HG02798 (cell line): Measurements from ENCODE around the gene SLC45A2.
A peak's percentile ranks its signal among the peaks of the same experiment; 100 is the strongest.
"Not testable (repeated sequence)": the region's sequence is repeated elsewhere in the genome, so short reads cannot be mapped to it uniquely, and the experiment has no call there.

Experiments used
- ATAC-seq: cut with Tn5 transposase; IDR thresholded peaks from one replicate; pipeline ENCODE4 v1.9.1; 2021; ENCODE audit warnings: mild to moderate bottlenecking; ENCODE audit not compliant: unreplicated experiment, poor library complexity

The SLC45A2 gene

GRCh38 chr5:33969572-33970452, 14.7 kb downstream of the SLC45A2 start:
- ATAC-seq: peak; percentile 75

DNA sequence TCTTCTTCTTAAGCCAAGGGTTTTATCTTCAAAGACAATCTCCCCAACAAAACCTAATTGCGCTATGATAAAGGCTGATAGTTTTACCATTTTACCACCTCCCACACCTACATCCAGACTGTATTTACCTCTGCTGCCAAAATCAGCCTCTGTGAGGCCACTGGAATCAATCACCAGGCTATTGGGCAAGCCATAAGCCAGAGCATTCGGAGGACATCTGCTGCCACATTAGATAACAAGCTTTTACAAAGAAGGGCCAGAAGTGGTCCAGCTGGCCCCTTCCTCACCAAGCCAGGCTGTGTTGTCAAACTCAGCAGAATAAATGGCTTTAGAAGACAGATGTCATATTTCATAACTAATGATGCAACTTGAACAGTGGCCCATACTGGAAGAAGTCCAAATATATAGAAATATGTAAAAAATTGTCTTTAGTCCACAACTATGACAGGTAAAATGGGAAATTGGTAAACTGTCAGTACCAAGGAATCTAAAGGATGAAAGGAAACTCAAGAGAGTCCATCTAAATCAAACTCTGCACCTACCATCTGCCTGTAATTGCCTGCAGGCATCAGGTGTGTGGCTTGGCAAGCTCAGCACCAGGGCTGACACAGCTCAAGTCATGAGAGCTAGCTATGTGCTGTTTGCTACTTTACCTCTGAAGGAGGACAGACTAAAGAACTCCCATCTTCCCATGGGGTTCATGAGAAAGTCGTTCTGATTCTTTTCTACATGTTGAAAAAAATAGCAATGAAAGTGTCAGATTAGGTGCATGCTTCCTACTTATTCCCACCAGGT, 16.1 kb downstream of the SLC45A2 start:
- no peak for ATAC-seq

DNA sequence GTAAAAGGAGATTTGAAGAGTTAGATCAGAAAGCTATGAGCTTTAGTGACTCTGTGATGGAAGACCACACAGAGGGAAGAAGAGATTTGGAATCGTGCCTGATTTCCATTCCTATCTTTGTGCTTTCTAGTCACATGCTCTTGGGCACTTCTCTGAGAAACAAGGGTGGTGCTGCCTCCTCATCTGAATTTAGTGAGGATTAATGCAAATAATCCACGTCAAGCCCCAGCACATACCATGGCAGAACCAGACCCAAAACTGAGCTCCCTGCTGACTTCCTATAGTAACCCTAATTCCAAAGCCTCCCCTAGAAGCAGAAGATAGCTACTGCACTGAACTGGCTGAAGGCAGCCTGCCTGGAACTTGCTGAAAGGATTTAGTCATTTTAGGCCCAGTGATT, 17.7 kb downstream of the SLC45A2 start:
- ATAC-seq: no peak

DNA sequence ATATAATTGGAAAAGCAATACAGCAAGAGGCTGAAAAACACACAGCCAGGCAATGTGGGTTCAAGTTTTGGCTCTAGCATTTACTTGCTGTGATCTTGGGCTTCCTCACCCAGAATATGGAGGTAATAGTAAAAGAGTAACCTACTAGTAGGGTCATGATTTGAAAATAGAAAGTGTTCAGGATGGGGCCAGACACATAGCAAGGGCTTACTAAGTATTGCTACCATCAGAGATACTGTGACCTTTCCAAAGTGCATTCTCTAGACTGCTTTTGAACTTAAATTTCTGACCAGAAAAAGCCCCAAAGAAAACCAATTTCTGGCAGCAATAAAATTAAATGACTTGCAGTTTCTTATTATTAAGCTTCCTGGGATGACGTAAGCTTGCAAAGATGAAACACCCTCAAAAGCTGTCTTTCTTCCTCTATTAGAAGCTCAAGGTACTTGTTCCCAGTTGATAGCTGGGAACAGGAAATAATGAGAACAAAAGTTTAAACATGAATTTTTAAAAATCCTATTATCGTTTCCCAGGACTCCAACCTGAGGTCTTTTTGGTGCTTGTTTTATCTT, 20.3 kb downstream of the SLC45A2 start:
- ATAC-seq: no peak

DNA sequence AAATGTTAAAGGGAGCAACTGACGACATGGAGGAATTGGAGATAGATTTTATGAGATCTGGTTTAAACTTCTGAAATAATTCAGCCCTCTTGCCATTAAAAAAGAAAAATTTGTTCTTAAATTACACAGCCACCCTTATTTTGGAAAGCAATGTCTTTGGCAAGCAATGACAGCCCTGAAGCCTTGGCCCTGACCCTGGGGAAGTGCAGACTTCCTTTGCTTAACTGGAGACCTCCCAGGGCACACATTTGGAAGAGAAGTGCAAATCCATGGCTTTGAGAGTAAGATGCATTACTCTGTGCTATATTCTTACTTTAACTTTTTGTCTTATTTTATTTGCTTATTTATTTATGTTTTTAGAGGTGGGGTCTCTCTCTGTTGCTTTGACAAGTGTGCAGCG, 26.3 kb downstream of the SLC45A2 start:
- ATAC-seq: no peak

DNA sequence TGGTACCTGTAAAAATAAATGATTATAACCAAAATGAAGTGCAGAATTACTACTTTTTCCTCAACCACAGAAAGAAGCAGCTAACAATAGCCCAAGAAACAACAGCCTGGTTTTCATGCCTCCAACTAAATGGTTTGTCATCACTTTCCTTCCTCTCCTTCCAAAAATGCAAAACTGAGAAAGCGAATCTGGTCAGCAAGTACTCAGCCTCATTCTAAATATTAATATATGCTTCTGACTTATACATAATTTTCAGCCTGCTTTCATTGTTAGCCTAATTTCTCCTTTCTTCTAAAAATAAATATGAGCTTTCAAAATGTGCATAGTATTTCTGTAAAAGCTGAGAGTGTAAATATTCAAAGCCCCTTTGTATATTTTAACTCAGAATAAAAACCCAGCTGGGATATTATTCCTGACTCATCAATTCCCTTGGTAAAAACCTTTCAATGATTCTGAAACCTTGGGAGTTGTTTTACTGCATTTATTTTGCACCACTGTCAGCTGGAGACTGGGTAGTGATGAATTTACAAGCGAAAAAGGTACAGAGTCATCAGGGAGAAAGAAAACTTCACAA, 26.8 kb downstream of the SLC45A2 start:
- no peak for ATAC-seq

DNA sequence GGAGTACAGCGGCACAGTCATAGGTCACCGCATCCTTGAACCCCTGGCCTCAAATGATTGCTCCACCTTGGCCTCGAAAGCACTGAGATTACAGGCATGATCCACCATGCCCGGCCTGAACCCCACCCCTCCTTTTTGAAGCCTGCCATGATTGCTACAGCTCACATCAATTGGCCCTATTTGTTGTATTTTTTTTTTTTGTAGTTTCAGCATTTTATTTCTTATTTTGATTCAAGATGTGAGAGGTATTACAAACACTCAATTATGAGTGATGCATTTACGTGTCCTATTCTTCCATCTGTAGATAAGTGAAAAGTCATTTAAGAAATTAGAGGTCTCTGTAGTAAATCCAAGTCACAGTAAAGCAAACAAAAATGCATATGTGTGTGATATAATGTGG, 32.3 kb downstream of the SLC45A2 start:
- ATAC-seq: not testable (repeated sequence)

- no peak for ATAC-seq
Measured at GRCh38 chr5:33944543-33945132, 39.9 kb downstream of the SLC45A2 start.

DNA sequence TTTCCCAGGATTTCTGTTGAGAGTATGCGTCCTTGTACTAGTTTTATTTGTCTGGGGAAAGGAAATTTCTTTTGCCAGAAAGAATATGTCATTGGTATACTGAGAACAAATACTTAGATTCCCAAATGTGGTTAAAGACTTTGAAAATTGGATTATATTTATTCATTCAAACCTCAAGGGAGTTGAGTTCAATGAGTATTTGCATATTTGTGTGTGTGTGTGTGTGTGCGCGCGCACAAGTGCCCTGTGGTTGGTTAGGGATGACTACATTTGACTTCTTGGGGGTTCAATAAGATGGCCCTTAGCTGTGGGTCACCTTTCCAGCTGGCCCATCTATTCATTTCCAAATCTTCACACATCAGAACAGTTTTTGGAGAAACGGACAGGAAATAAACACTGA, 43.4 kb downstream of the SLC45A2 start:
- no peak for ATAC-seq

DNA sequence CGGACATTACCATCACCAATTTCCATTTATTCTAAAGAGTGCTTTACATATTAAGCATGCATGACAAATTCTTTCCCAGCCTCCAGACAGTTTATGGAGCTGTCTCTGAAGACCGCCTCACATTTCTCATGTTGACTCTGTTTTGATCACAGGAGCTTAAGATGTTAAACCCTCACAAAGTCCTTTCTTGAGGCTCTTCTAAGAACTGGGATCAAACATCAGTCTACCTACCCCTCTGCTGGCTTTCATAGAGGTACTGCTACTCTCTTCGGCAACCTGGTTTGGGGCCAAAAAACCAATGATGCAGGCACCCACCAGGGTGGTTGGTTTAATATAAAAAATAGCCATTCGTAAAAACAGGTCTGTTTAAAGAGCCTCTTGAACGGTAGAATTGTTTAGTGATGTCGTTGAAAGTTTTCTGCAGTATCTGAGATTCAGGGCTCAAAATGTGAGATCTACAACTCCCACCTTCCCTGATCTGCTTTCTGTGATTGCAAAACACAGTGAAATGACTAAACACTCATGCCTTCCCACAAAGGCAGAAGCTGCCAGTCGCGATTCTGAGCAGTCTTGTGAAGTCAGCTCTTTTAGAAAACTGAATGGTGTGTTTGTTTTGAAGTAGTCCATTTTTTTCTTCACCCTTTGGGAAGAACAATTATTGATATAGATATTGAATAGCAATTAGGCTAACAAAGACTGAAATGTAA, 44.8 kb downstream of the SLC45A2 start:
- no peak for ATAC-seq

DNA sequence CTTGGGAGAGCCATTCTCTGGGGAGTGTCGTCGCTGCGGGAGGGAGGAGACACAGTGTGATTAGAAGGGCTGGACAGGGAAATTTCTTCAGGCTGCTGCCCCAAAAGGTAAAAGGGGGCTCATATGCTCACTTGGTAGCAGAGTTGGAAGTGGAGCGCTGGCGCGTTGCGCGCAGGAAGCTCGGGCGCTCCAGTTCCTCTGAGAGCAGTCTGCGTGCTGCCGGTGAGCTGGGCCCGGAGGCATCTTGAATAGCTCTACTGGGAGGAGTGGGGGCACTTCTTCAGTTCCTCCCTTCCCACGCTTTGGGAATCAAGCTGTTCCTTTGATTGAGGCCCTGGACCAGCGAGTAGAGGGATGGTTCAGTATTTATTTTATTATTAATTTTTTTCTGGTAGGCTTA, 45.6 kb downstream of the SLC45A2 start:
- no peak for ATAC-seq

DNA sequence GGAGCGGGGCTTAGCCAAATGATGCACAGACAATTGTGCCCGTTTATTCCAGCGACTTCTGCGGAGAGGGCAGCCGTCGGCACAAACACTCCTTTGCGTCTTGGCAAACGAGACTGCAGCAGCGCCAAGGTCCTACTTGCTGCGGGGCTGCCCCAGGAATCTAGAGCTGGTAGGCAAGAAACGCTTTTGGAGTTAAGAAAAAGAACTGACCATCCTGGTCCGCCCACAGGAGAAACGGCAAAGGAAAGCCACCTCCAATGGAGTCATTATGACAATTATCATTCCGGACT, 46.0 kb downstream of the SLC45A2 start:
- ATAC-seq: no peak

DNA sequence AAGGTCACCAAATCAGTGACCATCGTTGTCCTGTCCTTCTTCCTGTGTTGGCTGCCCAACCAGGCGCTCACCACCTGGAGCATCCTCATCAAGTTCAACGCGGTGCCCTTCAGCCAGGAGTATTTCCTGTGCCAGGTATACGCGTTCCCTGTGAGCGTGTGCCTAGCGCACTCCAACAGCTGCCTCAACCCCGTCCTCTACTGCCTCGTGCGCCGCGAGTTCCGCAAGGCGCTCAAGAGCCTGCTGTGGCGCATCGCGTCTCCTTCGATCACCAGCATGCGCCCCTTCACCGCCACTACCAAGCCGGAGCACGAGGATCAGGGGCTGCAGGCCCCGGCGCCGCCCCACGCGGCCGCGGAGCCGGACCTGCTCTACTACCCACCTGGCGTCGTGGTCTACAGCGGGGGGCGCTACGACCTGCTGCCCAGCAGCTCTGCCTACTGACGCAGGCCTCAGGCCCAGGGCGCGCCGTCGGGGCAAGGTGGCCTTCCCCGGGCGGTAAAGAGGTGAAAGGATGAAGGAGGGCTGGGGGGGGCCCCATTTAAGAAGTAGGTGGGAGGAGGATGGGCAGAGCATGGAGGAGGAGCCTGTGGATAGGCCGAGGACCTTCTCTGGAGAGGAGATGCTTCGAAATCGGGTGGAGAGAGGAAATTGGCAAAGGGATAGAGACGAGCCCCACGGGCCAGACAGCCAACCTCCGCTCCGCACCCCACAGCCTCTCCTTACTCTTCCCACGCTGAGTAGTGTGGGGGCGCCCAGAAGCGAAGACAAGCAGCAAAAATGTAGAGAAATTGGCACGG, 46.6 kb downstream of the SLC45A2 start:
- ATAC-seq: no peak

DNA sequence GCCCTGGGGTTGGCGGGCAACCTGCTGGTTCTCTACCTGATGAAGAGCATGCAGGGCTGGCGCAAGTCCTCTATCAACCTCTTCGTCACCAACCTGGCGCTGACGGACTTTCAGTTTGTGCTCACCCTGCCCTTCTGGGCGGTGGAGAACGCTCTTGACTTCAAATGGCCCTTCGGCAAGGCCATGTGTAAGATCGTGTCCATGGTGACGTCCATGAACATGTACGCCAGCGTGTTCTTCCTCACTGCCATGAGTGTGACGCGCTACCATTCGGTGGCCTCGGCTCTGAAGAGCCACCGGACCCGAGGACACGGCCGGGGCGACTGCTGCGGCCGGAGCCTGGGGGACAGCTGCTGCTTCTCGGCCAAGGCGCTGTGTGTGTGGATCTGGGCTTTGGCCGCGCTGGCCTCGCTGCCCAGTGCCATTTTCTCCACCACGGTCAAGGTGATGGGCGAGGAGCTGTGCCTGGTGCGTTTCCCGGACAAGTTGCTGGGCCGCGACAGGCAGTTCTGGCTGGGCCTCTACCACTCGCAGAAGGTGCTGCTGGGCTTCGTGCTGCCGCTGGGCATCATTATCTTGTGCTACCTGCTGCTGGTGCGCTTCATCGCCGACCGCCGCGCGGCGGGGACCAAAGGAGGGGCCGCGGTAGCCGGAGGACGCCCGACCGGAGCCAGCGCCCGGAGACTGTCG, 47.3 kb downstream of the SLC45A2 start:
- ATAC-seq: no peak

DNA sequence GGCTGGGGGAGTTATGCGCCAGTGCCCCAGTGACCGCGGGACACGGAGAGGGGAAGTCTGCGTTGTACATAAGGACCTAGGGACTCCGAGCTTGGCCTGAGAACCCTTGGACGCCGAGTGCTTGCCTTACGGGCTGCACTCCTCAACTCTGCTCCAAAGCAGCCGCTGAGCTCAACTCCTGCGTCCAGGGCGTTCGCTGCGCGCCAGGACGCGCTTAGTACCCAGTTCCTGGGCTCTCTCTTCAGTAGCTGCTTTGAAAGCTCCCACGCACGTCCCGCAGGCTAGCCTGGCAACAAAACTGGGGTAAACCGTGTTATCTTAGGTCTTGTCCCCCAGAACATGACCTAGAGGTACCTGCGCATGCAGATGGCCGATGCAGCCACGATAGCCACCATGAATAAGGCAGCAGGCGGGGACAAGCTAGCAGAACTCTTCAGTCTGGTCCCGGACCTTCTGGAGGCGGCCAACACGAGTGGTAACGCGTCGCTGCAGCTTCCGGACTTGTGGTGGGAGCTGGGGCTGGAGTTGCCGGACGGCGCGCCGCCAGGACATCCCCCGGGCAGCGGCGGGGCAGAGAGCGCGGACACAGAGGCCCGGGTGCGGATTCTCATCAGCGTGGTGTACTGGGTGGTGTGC, 48.0 kb downstream of the SLC45A2 start, which contains the start of gene RXFP3:
TSS of gene RXFP3 (plus strand) at position 6 of the 636 bp plus-strand sequence. CDS start at position 361, 355 bp downstream.
- ATAC-seq: no peak

DNA sequence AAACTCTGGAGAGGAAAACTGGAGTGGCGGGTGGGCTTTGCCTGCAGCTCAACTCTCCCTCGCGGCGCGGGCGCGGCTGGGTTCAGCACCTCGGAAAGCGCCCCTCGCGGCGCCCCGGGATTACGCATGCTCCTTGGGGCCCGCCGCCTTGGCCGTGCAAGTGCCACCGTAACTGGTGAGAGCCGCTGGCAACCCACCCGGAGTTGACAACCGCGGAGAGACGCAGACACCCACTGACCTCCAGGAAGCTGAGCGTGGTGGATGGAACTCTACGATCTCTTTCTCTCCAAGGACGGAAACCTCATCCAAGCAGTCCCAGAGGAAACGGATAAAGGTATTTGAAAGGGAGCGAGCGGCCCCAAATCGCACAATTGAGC, 48.5 kb downstream of the SLC45A2 start:
- peak; percentile 41 for ATAC-seq

GRCh38 chr5:33934176-33934575, 50.3 kb downstream of the SLC45A2 start:
- peak; percentile 22 for ATAC-seq

DNA sequence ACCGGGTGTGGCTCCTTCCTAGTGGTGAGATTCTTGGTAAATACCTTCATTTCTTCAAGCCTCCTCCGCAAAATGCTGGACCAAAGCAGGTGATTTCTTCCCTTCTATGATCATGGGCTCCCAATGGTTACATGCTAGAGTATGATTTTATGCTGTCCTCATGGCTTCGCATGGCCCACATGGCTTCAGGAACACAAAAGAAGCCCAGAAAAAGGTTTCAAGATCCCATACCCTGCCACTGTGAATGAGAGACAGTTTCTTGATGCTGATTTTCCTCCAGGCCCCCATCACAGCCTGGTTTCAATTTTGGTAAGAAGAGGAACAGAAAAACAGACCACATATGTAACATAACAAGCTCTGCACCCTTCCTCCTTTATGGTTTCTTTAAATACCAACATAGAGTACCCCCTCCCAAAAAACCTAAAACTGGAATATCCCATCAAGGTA, 50.7 kb downstream of the SLC45A2 start:
- ATAC-seq: peak; percentile 86
